ENCODE data around the gene SLC16A2.

Gene SLC16A2

GRCh38 chrX:74421036-74421739, at the start of gene SLC16A2:
TSS of gene SLC16A2 (plus strand) at chrX:74421493. CDS start at chrX:74421638, 145 bp downstream.
- DNase-seq (ENCODE audit: low read depth in 2 of 2): no peak

GRCh38 chrX:74372272-74372671, 49.0 kb upstream of the SLC16A2 start:
- no peak for DNase-seq (ENCODE audit: low read depth in 2 of 2)

GRCh38 chrX:74377282-74377681, 44.0 kb upstream of the SLC16A2 start:
- no peak for DNase-seq (ENCODE audit: low read depth in 2 of 2)

- peak in 1 of 2 donors; percentile 18 for DNase-seq (ENCODE audit: low read depth in 2 of 2)
Measured at GRCh38 chrX:74382613-74383012, 38.7 kb upstream of the SLC16A2 start.

- DNase-seq (ENCODE audit: low read depth in 2 of 2): no peak
Measured at GRCh38 chrX:74383611-74384010, 37.7 kb upstream of the SLC16A2 start.

GRCh38 chrX:74389016-74389722, 32.1 kb upstream of the SLC16A2 start:
- no peak for DNase-seq (ENCODE audit: low read depth in 2 of 2)

- DNase-seq (ENCODE audit: low read depth in 2 of 2): no peak
Measured at GRCh38 chrX:74395556-74395955, 25.7 kb upstream of the SLC16A2 start.

- no peak for DNase-seq (ENCODE audit: low read depth in 2 of 2)
Measured at GRCh38 chrX:74405973-74406489, 15.3 kb upstream of the SLC16A2 start.

GRCh38 chrX:74408304-74408703, 13.0 kb upstream of the SLC16A2 start:
- no peak for DNase-seq (ENCODE audit: low read depth in 2 of 2)

- no peak for DNase-seq (ENCODE audit: low read depth in 2 of 2)
Measured at GRCh38 chrX:74419864-74420195, 1.5 kb upstream of the SLC16A2 start.

GRCh38 chrX:74420196-74421035, 877 bp upstream of the SLC16A2 start:
- no peak for DNase-seq (ENCODE audit: low read depth in 2 of 2)

GRCh38 chrX:74421740-74422352, 553 bp downstream of the SLC16A2 start:
- no peak for DNase-seq (ENCODE audit: low read depth in 2 of 2)

GRCh38 chrX:74422576-74423288, 1.4 kb downstream of the SLC16A2 start:
- DNase-seq (ENCODE audit: low read depth in 2 of 2): no peak

- DNase-seq (ENCODE audit: low read depth in 2 of 2): no peak
Measured at GRCh38 chrX:74423289-74423998, 2.2 kb downstream of the SLC16A2 start.

GRCh38 chrX:74426071-74426470, 4.8 kb downstream of the SLC16A2 start:
- DNase-seq (ENCODE audit: low read depth in 2 of 2): no peak

- no peak for DNase-seq (ENCODE audit: low read depth in 2 of 2)
Measured at GRCh38 chrX:74426615-74427014, 5.3 kb downstream of the SLC16A2 start.

GRCh38 chrX:74431797-74432196, 10.5 kb downstream of the SLC16A2 start:
- DNase-seq (ENCODE audit: low read depth in 2 of 2): no peak

- DNase-seq (ENCODE audit: low read depth in 2 of 2): no peak
Measured at GRCh38 chrX:74434336-74434735, 13.0 kb downstream of the SLC16A2 start.

GRCh38 chrX:74437530-74437929, 16.2 kb downstream of the SLC16A2 start:
- DNase-seq (ENCODE audit: low read depth in 2 of 2): no peak

- no peak for DNase-seq (ENCODE audit: low read depth in 2 of 2)
Measured at GRCh38 chrX:74438764-74439163, 17.5 kb downstream of the SLC16A2 start.

GRCh38 chrX:74445099-74445498, 23.8 kb downstream of the SLC16A2 start:
- no peak for DNase-seq (ENCODE audit: low read depth in 2 of 2)

Data from stimulated activated CD8-positive, alpha-beta memory T cell treated with anti-CD3 and anti-CD28 coated beads, Interleukin-15, amount 100 ng/mL, for 4 hours (primary cell).